Cardiac muscle cell (in vitro differentiated cells and primary cell): ENCODE results near the gene DIP2A. TPM values are rescaled to one million over a fixed set of nuclear protein-coding genes. Genes with fewer than 3 reads are reported as not detected.

ENCODE experiments used
- DNase-seq, 2 donors: peaks; one replicate each; pipeline versions ENCODE4 v3.0.0 to v3.0.0-alpha.2; 2010 to 2017; ENCODE audit warnings: low read depth in 1 of 2, low spot score in 1 of 2
- H3K27ac ChIP-seq: fragments of 200-600 bp; sonication (generic); 2 replicates; pipeline ENCODE4 v1.5.1; 2016
- H3K27me3 ChIP-seq: fragments of 200-600 bp; sonication (generic); 2 replicates; pipeline ENCODE4 v1.6.0; 2016; ENCODE audit warnings: control low read depth
- H3K36me3 ChIP-seq: fragments of 200-600 bp; sonication (generic); 2 replicates; pipeline ENCODE4 v1.5.1; 2016; ENCODE audit warnings: control low read depth
- H3K4me1 ChIP-seq: fragments of 200-600 bp; sonication (generic); 2 replicates; pipeline ENCODE4 v1.8.1; 2017; ENCODE audit warnings: low read depth, mild to moderate bottlenecking, mixed run types
- H3K4me3 ChIP-seq: fragments of 200-600 bp; sonication (generic); 2 replicates; pipeline ENCODE4 v1.5.1; 2016; ENCODE audit warnings: mild to moderate bottlenecking
- H3K9me3 ChIP-seq: fragments of 200-600 bp; sonication (generic); 2 replicates; pipeline ENCODE4 v1.5.1; 2017; ENCODE audit warnings: low read depth, mild to moderate bottlenecking, control low read depth
- polyA plus RNA-seq: library from polyadenylated mRNA; unstranded; fragments of >200 nt; fragmentation: Nextera tagmentation; extraction: Ambion mirVana; gene quantifications from 2 replicates; pipeline ENCODE4 v1.2.1, GENCODE V29; 2016
- total RNA-seq: library from RNA; depleted of rRNA; stranded (reverse); fragments of >200 nt; gene quantifications from 2 replicates; pipeline ENCODE4 v1.2.3, GENCODE V29; 2016
- TF ChIP-seq, protein P1 (sequence below): IDR thresholded peaks from 2 replicates; pipeline ENCODE4 v1.5.1; 2012; ENCODE audit warnings: low read depth, mild to moderate bottlenecking, low read length

Gene DIP2A
- total and polyA plus RNA-seq, 2 experiments from 2014 or later: 21.7 to 42.2 TPM

DNA sequence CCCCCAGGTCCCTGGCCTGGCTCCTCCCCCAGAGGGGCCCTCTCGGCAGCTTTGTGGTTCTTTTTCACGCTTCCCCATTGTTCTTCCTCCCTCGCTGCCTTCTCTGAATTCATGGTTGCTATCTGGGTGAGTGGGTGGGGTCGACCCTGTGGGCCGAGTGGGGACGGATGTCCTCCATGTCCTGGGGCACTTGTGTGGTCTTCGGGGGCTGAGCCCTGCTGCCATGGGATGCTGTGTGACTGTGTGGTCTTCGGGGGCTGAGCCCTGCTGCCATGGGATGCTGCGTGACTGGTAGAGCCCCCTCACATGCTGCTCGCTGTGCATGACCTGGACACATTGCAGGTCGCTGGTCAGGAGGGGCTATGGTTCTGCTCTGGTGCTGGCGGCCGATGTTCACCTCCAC lies 21.6 kb upstream of the DIP2A start:
- H3K9me3 ChIP-seq: no peaks in the 10 kb centered on the region
- TF ChIP-seq, protein P1, sequence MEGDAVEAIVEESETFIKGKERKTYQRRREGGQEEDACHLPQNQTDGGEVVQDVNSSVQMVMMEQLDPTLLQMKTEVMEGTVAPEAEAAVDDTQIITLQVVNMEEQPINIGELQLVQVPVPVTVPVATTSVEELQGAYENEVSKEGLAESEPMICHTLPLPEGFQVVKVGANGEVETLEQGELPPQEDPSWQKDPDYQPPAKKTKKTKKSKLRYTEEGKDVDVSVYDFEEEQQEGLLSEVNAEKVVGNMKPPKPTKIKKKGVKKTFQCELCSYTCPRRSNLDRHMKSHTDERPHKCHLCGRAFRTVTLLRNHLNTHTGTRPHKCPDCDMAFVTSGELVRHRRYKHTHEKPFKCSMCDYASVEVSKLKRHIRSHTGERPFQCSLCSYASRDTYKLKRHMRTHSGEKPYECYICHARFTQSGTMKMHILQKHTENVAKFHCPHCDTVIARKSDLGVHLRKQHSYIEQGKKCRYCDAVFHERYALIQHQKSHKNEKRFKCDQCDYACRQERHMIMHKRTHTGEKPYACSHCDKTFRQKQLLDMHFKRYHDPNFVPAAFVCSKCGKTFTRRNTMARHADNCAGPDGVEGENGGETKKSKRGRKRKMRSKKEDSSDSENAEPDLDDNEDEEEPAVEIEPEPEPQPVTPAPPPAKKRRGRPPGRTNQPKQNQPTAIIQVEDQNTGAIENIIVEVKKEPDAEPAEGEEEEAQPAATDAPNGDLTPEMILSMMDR: no peak
- no peak for DNase-seq

DNA sequence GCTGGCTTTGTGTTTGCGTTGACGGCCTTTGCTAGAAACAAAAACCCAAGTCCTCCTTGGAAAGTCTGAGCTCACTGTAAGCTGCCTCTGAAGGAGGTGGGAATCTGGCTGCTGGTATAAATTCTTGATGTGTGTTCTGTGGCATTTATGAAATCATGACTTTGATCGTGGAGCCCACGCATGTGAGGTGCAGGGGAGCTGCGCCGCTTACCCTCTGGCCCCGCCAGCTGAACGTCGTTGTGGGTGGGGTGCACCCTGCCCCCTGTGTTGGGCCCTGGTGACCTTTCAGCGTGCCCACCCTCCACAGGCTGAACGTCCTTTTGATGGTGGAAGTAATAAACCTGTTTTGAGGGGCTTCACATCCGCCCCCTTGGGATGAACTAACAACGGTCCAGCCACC lies 21.2 kb upstream of the DIP2A start:
- H3K27me3 ChIP-seq: no peaks in the 10 kb centered on the region
- H3K36me3 ChIP-seq: peaks cover 12% of the 10 kb centered on the region
- no peaks in the 10 kb centered on the region for H3K9me3 ChIP-seq
- H3K4me3 ChIP-seq: no peak overlapping the region
- H3K27ac ChIP-seq: peak overlapping the region; percentile 4
- no peaks in the 10 kb centered on the region for H3K4me1 ChIP-seq
- TF ChIP-seq, protein P1: no peak
- no peak for DNase-seq

More for the DNA sequence above, 21.6 kb upstream of the DIP2A start:
- Histone ChIP-seq H3K27ac (no peak overlapping the region), H3K4me3 (no peak overlapping the region), H3K27me3 (no peaks in the 10 kb centered on the region), H3K36me3 (peaks cover 16% of the 10 kb centered on the region), H3K4me1 (no peaks in the 10 kb centered on the region)

- H3K27me3 ChIP-seq: no peaks in the 10 kb centered on the region
- TF ChIP-seq, protein P1: no peak
- DNase-seq: no peak
- H3K4me3 ChIP-seq: no peak overlapping the region
- H3K9me3 ChIP-seq: no peaks in the 10 kb centered on the region
- peak overlapping the region; percentile 4 for H3K27ac ChIP-seq
- peaks cover 16% of the 10 kb centered on the region for H3K36me3 ChIP-seq
- H3K4me1 ChIP-seq: no peaks in the 10 kb centered on the region
These were observed 20.4 kb upstream of the DIP2A start for GRCh38 chr21:46438241-46438640.

DNA sequence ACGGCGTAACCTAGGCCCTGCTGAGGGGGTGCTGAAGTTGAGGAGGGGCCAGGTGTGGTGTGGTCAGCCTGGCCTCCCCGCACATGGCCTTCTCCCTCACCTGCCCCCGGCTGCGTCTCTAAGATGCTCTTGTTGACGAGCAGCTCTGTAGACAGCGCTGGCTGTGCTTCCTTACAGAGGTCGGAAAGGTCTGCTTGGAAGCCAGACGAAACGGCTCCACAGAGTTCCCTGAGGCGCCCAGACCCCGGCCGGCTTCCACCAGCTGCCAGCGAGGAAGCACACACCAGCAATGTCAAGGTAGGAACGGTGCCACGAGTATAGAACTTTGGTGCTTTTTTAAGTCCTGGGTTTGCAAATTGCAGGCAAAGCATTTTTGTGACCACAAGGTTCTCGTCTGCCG lies 18.8 kb upstream of the DIP2A start:
- no peak overlapping the region for H3K4me3 ChIP-seq
- no peaks in the 10 kb centered on the region for H3K27me3 ChIP-seq
- TF ChIP-seq, protein P1: no peak
- H3K4me1 ChIP-seq: no peaks in the 10 kb centered on the region
- no peaks in the 10 kb centered on the region for H3K9me3 ChIP-seq
- no peak for DNase-seq
- H3K27ac ChIP-seq: no peak overlapping the region
- H3K36me3 ChIP-seq: peaks cover 16% of the 10 kb centered on the region

- H3K4me1 ChIP-seq: no peaks in the 10 kb centered on the region
- H3K9me3 ChIP-seq: no peaks in the 10 kb centered on the region
- DNase-seq: no peak
- H3K36me3 ChIP-seq: peaks cover 16% of the 10 kb centered on the region
- TF ChIP-seq, protein P1: no peak
- H3K27ac ChIP-seq: no peak overlapping the region
- H3K4me3 ChIP-seq: no peak overlapping the region
- H3K27me3 ChIP-seq: no peaks in the 10 kb centered on the region
These were observed 17.4 kb upstream of the DIP2A start for GRCh38 chr21:46441331-46441730.
